Midbrain (tissue), 1 donor: ENCODE data around the gene POLR3K.

ENCODE experiments used
- DNase-seq: peaks from one replicate; lab custom pipeline; 2025; lab: John Stamatoyannopoulos, UW

Gene POLR3K

GRCh38 chr16:78444-79150 lies 25.2 kb upstream of the POLR3K start:
- no peak for DNase-seq

GRCh38 chr16:77807-78443 lies 24.5 kb upstream of the POLR3K start, which contains the start of gene MPG:
Gene MPG, plus strand, starts transcription at chr16:78225. Its CDS starts 85 bp downstream, at chr16:78310.
- peak; percentile 83 for DNase-seq

- DNase-seq = no peak
These were observed 23.9 kb upstream of the POLR3K start for GRCh38 chr16:77273-77806.

- no peak for DNase-seq
These were observed 23.3 kb upstream of the POLR3K start for GRCh38 chr16:76535-77272.

- no peak for DNase-seq
These were observed 22.4 kb upstream of the POLR3K start for GRCh38 chr16:75580-76501.

- DNase-seq = no peak
These were observed 21.4 kb upstream of the POLR3K start for GRCh38 chr16:74747-75334.

GRCh38 chr16:74051-74746 lies 20.8 kb upstream of the POLR3K start:
- no peak for DNase-seq

GRCh38 chr16:72561-73548 lies 19.4 kb upstream of the POLR3K start, which contains the start of gene RHBDF1:
Gene RHBDF1, minus strand, starts transcription at chr16:72631. Its CDS starts 7,616 bp downstream, at chr16:65015.
- DNase-seq = no peak

GRCh38 chr16:71540-72401 lies 18.4 kb upstream of the POLR3K start:
- DNase-seq = no peak

GRCh38 chr16:71210-71539 lies 17.8 kb upstream of the POLR3K start:
- DNase-seq = no peak

GRCh38 chr16:69181-69580 lies 15.8 kb upstream of the POLR3K start:
- no peak for DNase-seq

GRCh38 chr16:67884-68789 lies 14.7 kb upstream of the POLR3K start:
- no peak for DNase-seq

- no peak for DNase-seq
These were observed 13.9 kb upstream of the POLR3K start for GRCh38 chr16:67183-67791.

GRCh38 chr16:66309-67182 lies 13.1 kb upstream of the POLR3K start:
- DNase-seq = no peak

- DNase-seq = peak; percentile 82
These were observed 12.3 kb upstream of the POLR3K start for GRCh38 chr16:65745-66144.

GRCh38 chr16:64914-65255 lies 11.5 kb upstream of the POLR3K start:
- DNase-seq = no peak
